Measurements from ENCODE around the gene ARHGEF11.

The ARHGEF11 gene

GRCh38 chr1:156999596-157000320, 45.8 kb downstream of the ARHGEF11 start:
- DNase-seq (ENCODE audit: low read depth) = no peak

DNA sequence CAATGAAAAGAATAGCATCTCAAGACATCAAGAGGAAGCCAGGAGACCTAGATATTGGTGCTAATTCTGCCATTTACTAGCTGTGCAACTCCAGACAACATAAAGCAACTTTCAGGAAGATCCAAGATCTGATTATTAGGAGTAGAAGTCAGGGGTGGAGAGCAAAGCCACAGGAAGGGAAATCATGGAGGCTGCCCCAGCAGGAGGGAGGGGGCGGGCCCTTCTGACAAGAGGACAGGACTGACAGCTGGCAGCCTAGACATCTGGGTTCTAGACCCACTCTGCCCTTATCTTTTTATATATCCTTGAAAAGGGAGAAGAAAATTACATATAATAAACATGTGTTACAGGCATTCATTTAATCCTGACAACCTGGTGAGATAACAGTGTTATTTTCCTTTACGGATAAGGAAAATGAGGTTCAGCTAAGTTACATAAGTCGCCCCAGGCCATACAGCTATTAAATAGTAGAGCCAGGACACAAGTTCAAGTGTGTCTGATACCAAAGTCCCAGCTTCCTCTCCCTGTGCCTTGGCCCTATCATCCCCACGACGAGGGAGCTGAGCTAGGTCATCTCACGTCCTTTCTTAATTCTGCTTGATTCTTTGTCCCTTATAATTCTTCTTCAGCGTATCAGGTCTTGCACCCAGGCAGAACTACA, 46.6 kb downstream of the ARHGEF11 start:
- no peak for DNase-seq (ENCODE audit: low read depth)

GRCh38 chr1:156998301-156998700, 47.2 kb downstream of the ARHGEF11 start:
- no peak for DNase-seq (ENCODE audit: low read depth)

DNA sequence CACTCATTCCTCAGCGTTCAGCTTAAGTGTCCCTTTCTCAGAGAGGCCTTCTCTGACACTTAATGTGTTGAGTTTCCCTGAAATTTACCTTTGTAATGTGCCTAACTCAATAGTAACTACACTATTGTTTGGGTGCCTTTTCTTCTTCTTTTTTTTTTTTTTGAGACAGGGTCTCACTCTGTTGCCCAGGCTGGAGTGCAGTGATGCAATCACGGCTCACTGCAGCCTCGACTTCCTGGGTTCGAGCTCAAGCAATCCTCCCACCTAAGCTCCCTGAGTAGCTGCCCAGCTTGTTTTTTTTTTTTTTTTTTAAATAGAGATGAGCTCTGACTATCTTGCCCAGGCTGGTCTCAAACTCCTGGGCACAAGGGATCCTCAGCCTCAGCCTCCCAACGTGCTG, 50.1 kb downstream of the ARHGEF11 start:
- no peak for DNase-seq (ENCODE audit: low read depth)

DNA sequence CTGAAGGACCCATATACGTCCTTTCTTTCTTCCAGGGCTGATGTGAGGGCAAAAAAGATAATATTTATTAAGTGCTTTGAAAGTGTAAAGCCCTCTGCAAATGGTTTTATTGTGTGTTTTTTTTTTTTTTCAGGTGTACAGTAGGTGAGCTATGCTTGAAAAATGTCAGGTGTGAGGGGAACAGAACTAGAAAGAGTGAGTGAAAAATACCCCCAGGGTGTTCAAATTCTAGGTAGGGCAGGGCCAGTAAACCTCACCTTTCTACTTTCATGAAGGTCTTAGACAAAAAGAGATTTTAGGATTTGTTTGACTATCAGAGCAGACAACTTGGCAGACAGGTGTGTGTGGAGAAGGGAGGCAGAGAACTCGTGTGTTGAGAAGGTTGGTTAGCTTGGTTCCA, 51.3 kb downstream of the ARHGEF11 start:
- no peak for DNase-seq (ENCODE audit: low read depth)

DNA sequence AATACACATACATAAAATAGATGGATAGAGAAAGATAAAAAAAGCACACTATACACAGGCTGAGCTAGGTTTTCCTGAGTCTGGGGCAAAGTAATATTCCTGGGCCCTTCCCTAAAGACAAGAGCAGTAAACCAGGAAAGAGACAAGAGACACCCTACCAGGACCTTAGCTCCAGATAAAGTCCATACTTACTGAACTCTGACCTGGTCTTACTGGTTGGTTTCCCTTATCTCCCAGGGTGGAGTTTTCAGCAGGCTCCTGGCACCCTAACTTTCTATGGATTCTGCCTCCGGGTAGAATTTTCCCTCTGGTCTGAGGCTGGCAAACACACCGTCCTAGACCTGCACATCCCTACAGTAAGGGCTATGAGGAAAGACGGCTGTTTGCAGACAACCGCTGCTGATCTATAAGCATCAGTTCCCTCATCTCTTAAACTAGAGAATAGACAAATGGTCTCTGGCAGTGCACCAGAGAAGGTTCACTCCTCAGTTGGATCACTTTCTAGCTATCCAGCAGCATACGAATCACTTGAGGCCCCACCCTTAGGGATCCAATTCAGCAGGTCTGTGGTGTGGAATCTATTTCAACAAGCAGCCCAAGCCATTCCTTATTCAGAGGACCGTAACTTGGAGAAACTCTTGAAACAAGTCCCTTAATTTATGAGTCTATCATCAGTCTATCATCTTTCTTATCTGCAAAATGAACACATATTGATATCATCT, 52.0 kb downstream of the ARHGEF11 start:
- no peak for DNase-seq (ENCODE audit: low read depth)

DNA sequence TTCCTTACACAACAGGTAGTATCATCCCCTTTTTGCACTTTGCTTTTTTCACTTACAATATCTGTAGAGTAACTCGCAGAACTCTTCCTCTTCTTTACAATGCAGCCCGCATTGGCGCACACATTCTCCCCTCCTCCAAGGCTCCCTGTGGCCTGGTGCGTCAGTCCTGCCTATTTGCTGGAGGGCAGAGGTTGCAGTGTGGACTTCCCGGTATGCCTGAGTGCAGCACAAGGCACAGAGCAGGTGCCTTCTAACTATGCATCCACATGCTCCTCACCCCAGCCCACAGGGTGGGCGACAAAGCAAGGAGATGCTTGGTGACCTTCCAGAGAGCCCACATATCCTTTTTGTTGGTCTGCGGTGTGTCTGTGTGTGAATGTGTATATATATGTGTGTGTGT, 53.3 kb downstream of the ARHGEF11 start:
- no peak for DNase-seq (ENCODE audit: low read depth)

DNA sequence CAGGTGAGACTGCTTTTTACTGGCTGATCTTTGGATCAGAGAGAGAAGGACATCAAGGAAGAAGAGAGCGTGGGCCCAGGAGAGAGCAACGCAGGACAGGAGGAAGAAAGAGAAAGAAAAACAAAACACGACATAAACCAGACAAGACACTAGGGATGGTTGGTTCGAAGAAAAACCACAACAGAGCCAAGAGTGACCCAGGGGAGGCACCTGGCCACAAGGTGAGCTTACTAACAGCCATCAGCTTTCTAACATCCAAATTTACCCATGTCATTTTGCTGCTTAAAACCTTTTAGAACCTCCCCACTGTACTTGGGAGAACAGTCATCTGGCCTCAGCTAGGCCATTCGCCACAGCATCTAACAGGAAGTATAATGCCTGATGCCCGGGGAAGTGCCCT, 57.8 kb downstream of the ARHGEF11 start:
- DNase-seq (ENCODE audit: low read depth) = no peak

DNA sequence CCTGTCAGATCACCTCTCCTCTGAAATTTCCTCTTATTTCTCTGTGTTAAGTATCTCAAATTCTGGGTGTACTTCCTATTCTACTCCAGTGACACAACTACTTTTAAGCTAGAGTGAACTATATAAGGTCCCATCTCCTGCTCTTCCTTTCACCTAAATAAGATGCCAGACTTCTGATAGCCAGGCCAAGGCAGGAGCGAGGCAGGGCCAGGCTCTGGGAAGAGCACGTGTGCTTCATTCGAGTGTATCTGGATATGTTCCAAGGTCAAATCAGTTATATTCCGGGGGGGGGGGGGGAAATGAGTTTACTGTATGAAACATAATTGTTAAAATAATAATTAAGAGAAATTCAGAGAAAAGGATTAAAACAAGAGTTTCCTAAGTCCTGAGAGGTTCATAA, 65.0 kb downstream of the ARHGEF11 start:
- DNase-seq (ENCODE audit: low read depth) = no peak

GRCh38 chr1:156975084-156975483, 70.5 kb downstream of the ARHGEF11 start:
- no peak for DNase-seq (ENCODE audit: low read depth)

DNA sequence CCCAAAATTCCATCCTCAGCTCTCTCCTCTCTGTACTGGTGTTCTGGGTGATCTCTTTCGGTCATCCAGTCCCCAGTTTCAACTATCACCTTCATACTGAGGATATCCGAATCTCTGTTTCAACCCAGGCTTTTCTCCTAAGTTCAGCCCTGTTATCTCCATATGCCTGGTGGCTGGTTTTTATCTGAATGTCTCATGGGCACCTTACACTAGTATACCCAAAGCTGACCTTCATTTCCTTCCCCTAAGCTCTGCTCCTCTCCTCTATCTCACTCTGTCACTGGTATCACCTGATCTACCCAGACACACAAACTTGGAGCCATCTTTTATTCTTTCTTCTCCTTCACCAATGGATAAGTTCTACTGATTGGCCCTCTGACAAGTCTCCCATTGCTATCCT, 72.1 kb downstream of the ARHGEF11 start:
- DNase-seq (ENCODE audit: low read depth) = no peak

DNA sequence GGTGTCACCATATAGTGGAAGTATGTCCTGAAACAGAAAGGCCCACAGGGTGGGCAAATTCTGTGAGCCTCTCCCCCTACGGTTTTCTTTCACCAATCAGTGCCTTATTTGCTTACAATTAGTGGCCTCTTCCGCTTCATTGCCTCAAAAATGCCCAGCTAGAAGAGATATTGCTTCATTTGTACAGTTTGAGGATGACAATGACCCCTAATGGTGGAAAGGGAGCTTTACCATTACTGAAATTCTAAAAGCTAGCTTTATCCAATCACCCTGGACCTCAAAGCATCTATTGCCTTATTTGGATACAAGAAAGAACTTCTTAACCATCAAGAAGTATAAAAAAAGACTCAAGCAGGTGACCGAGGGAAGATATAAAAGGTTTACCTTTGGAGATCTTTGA, 75.5 kb downstream of the ARHGEF11 start:
- DNase-seq (ENCODE audit: low read depth) = no peak

GRCh38 chr1:156969496-156969895, 76.0 kb downstream of the ARHGEF11 start:
- DNase-seq (ENCODE audit: low read depth) = no peak

GRCh38 chr1:156964441-156964840, 81.1 kb downstream of the ARHGEF11 start:
- DNase-seq (ENCODE audit: low read depth) = no peak

DNA sequence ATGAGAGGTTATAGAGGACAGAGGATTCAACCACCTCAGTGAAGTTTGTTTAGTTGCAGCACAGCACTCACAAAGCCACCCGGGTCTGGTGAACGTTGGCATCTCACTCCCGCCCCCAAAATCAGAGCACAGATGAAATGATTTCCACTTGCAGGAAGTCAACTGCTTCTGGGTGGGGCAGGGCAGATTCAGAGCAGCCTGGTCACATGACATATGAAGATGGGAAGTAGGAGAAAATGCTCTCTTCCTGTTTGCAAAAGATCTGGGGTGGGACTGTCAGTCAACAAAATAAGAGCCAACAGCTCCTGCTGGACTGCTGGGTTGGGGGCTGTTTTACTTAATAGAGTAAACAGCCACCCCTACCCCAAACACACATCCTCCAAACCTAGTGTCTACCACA, 81.9 kb downstream of the ARHGEF11 start:
- DNase-seq (ENCODE audit: low read depth) = no peak

DNA sequence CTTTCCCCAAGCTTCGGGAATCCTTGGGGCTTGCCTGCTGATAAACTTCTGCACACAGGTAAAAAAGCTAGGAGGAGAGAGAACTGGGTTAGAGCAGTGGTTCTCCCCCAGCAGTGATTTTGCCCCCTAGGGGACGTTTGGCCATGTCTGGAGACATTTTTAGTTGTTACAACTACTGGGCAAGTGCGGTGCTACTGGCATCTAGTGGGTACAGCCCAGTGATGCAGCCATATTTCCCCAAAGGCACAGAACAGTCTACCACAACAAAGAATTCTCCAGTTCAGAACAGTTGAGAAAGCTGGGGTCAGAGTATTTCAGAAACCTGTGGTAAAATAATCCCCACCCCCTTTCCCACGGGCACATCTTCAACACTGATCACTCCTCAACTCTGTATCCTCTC, 83.8 kb downstream of the ARHGEF11 start:
- DNase-seq (ENCODE audit: low read depth) = no peak

- no peak for DNase-seq (ENCODE audit: low read depth)
Observed at GRCh38 chr1:156959925-156960324, 85.6 kb downstream of the ARHGEF11 start.

DNA sequence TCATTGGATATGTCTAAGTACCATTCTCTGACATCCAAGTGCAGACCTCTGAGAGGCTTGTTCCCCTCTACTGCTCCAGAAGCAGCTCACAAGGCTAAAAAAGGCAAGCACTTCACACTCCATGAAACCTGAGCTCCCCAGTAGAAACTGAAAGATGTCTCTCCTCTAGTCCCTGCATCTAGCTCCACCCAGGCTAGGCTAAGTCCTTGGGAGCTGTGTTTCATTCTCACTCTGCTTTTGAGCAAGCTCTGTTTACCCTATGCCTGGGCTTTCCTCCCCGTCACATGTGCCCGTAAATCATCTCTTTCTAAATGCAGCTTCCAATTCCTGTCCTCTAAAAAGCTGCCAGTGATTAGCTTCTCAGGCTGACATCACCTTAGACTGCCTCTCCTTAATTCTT, 86.1 kb downstream of the ARHGEF11 start:
- peak; percentile 32 for DNase-seq (ENCODE audit: low read depth)

DNA sequence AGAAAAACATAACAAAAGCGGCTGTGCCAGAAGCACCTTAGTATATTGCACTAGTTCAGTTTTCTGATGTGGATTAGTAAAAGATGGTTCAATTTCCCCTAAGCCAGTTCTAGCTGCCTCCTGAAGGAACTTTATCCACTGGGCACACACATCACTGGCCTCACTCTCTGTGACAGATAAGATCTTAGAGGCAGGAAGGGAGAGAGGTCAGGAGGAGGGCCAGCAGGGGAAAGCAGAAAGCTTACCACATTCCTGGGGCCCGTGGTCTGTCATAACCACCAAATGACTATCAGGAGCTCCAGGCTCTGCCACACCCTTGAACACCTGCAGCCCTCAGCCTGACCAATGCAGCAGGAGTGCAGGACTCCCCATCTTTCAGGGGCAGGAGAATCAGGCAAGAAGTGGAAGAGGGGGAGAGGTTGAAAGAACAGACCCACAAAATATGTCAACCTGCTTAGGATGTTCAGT, 87.3 kb downstream of the ARHGEF11 start:
- no peak for DNase-seq (ENCODE audit: low read depth)

DNA sequence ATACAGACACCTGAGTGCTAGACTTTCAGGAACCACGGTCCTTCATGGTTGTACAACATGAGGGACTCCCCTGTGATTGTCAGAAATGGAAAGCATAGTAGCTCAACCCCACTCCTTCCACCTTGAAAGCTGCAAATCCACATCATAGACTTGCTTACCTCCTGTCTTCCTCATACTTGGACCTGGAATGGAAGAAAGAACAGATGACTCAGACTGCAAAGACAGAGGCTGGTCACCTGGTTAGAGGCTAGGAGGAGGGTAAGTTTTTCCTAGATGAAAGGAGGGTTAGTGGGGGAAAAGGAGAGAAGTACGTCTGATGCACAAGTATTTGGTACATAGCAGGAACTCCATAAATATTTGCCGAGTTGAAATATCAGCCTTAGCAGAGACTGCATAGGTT, 87.9 kb downstream of the ARHGEF11 start:
- DNase-seq (ENCODE audit: low read depth) = no peak

- no peak for DNase-seq (ENCODE audit: low read depth)
Observed at GRCh38 chr1:156956333-156956732, 89.2 kb downstream of the ARHGEF11 start.

- no peak for DNase-seq (ENCODE audit: low read depth)
Observed at GRCh38 chr1:156953571-156953970, 92.0 kb downstream of the ARHGEF11 start.

- no peak for DNase-seq (ENCODE audit: low read depth)
Observed at GRCh38 chr1:156951371-156951770, 94.2 kb downstream of the ARHGEF11 start.
